Keratinocyte (primary cell): Measurements from ENCODE around the gene SUPT6H. TPM values are rescaled to one million over a fixed set of nuclear protein-coding genes. Genes with fewer than 3 reads are reported as not detected.

ENCODE experiments used
- DNase-seq: peaks from one replicate; pipeline ENCODE4 v3.0.0-alpha.2; 2011; ENCODE audit warnings: low read depth, missing footprints, low spot score
- FAIRE-seq: peaks from 2 replicates; lab custom pipeline; 2011; peaks lifted over from hg19 to GRCh38; lab: Jason Lieb, UNC
- H2AFZ ChIP-seq: 2 replicates; pipeline ENCODE4 v1.6.0; 2012; ENCODE audit warnings: low read length, control low read depth, inconsistent platforms; ENCODE audit not compliant: control insufficient read depth
- H3K27ac ChIP-seq: 2 replicates; pipeline ENCODE4 v1.5.1; 2011; ENCODE audit warnings: low read length; ENCODE audit not compliant: control insufficient read depth, insufficient read depth
- H3K27me3 ChIP-seq: 3 replicates; pipeline ENCODE4 v1.6.0; 2011; ENCODE audit warnings: low read length; ENCODE audit not compliant: control insufficient read depth, insufficient read depth; ENCODE audit errors: extremely low read depth
- H3K36me3 ChIP-seq, 2 experiments: 2 replicates in 1 of 2; 3 replicates in 1 of 2; pipeline ENCODE4 v1.5.1; 2011; ENCODE audit warnings: low read length in 2 of 2, mild to moderate bottlenecking in 1 of 2; ENCODE audit not compliant: control insufficient read depth in 2 of 2, insufficient read depth in 2 of 2; ENCODE audit errors: extremely low read depth in 1 of 2
- H3K4me1 ChIP-seq: 3 replicates; pipeline ENCODE4 v1.5.1; 2011; ENCODE audit warnings: low read length; ENCODE audit not compliant: control insufficient read depth, insufficient read depth; ENCODE audit errors: extremely low read depth
- H3K4me2 ChIP-seq: 3 replicates; pipeline ENCODE4 v1.6.0; 2011; ENCODE audit warnings: low read depth, low read length; ENCODE audit not compliant: control insufficient read depth, insufficient read depth; ENCODE audit errors: extremely low read depth
- H3K4me3 ChIP-seq, 3 experiments: fragments of 200-600 bp in 1 of 3; sonication (generic) in 1 of 3; 2 replicates in 2 of 3; 3 replicates in 1 of 3; pipeline ENCODE4 v1.5.1; 2011 to 2016; ENCODE audit warnings: low read length in 3 of 3, mild to moderate bottlenecking in 3 of 3, control low read depth in 2 of 3, inconsistent platforms in 1 of 3, low read depth in 1 of 3, mixed read lengths in 1 of 3, mixed run types in 1 of 3, moderate library complexity in 1 of 3; ENCODE audit not compliant: control insufficient read depth in 2 of 3, insufficient read depth in 2 of 3; ENCODE audit errors: extremely low read depth in 1 of 3
- H3K79me2 ChIP-seq: 2 replicates; pipeline ENCODE4 v1.6.0; 2012; ENCODE audit warnings: low read length; ENCODE audit not compliant: control insufficient read depth, insufficient read depth
- H3K9ac ChIP-seq: 3 replicates; pipeline ENCODE4 v1.6.0; 2011; ENCODE audit warnings: low read length; ENCODE audit not compliant: control insufficient read depth, insufficient read depth; ENCODE audit errors: extremely low read depth
- H3K9me1 ChIP-seq: 3 replicates; pipeline ENCODE4 v1.6.0; 2011; ENCODE audit warnings: low read length; ENCODE audit not compliant: control insufficient read depth, insufficient read depth; ENCODE audit errors: extremely low read depth
- H3K9me3 ChIP-seq: 2 replicates; pipeline ENCODE4 v1.5.1; 2012; ENCODE audit warnings: low read depth, low read length; ENCODE audit not compliant: control insufficient read depth
- H4K20me1 ChIP-seq: 3 replicates; pipeline ENCODE4 v1.6.0; 2011; ENCODE audit warnings: low read length; ENCODE audit not compliant: control insufficient read depth, insufficient read depth; ENCODE audit errors: extremely low read depth
- EZH2 ChIP-seq: IDR thresholded peaks from one replicate; pipeline ENCODE4 v1.6.1; 2012; ENCODE audit warnings: inconsistent platforms, mild to moderate bottlenecking, low read length, moderate library complexity
- dilution Hi-C: fragments of 300-500 bp; cut with MboI; formaldehyde crosslinking; loops from one replicate; pipeline ENCODE4 v1.7.0; 2020; ENCODE audit warnings: low sequenced_read_pairs; ENCODE audit not compliant: extremely low pct_ligation_motif_present
- polyA plus RNA-seq, 5 experiments: library from polyadenylated mRNA; depleted of rRNA in 3 of 5; stranded (reverse) in 3 of 5; stranded (forward) in 1 of 5; unstranded in 1 of 5; fragments of >200 nt; gene quantifications; 1 replicate in 1 of 5; 2 replicates in 3 of 5; 3 replicates in 1 of 5; pipeline versions ENCODE4 v1.2.1 to v1.2.3, GENCODE V29; 2011 to 2012; ENCODE audit warnings: missing spikeins in 2 of 5, low read depth in 1 of 5, low replicate concordance in 1 of 5
- TF ChIP-seq, protein P1 (sequence below), 3 experiments: IDR thresholded peaks in 1 of 3; conservative IDR thresholded peaks in 1 of 3; optimal IDR thresholded peaks in 1 of 3; 2 replicates in 2 of 3; 3 replicates in 1 of 3; pipeline versions ENCODE3 to v1.5.1; 2011; ENCODE audit warnings: low read length in 3 of 3, mild to moderate bottlenecking in 3 of 3, moderate library complexity in 2 of 3, control low read depth in 1 of 3, inconsistent platforms in 1 of 3; ENCODE audit not compliant: insufficient read depth in 2 of 3; ENCODE audit errors: extremely low read depth in 1 of 3

SUPT6H gene
- polyA plus RNA-seq, 1 donor (not counting 4 experiments of a cell fraction or from before 2014, with no cell fraction given) = 32.1 TPM

DNA sequence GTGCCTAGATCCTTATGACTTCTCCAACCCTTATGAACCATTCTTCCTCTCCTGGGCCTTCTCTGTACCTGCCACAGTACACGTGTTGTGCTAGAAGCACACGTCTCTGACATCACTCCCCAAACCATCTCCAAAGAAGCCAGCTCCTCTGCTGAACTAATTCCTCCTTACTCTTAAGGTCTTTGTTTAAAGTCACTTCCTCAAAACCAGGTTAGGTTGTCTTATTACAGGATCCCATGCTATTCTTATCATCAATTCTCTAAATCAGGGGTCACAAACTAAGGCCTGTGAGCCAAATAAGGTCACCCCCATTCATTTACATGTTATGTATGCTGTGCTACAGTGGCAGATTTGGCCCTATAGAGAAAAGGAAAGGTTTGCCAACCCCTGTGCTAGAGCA lies 4.0 kb downstream of the SUPT6H start:
- Histone ChIP-seq H3K27me3 (no peaks in the 10 kb centered on the region), H3K4me2 (no peak overlapping the region), H3K9me3 (no peaks in the 10 kb centered on the region), H3K9ac (no peak overlapping the region), H3K27ac (no peak overlapping the region), H3K4me3 (no peak overlapping the region), H3K9me1 (peaks cover 3% of the 10 kb centered on the region), H4K20me1 (peaks cover 8% of the 10 kb centered on the region), H3K79me2 (peaks cover 79% of the 10 kb centered on the region), H3K4me1 (peaks cover 19% of the 10 kb centered on the region), H3K36me3 (peaks cover 8 to 12% of the 10 kb centered on the region in 2 experiments), H2AFZ (no peak overlapping the region)
- TF ChIP-seq EZH2 = no peak
- TF ChIP-seq, protein P1, sequence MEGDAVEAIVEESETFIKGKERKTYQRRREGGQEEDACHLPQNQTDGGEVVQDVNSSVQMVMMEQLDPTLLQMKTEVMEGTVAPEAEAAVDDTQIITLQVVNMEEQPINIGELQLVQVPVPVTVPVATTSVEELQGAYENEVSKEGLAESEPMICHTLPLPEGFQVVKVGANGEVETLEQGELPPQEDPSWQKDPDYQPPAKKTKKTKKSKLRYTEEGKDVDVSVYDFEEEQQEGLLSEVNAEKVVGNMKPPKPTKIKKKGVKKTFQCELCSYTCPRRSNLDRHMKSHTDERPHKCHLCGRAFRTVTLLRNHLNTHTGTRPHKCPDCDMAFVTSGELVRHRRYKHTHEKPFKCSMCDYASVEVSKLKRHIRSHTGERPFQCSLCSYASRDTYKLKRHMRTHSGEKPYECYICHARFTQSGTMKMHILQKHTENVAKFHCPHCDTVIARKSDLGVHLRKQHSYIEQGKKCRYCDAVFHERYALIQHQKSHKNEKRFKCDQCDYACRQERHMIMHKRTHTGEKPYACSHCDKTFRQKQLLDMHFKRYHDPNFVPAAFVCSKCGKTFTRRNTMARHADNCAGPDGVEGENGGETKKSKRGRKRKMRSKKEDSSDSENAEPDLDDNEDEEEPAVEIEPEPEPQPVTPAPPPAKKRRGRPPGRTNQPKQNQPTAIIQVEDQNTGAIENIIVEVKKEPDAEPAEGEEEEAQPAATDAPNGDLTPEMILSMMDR (optimal IDR thresholded peaks at IDR 0.05 in 1 of 3, IDR thresholded peaks at IDR 0.05 in 1 of 3, conservative IDR thresholded peaks at IDR 0.05 in 1 of 3; ENCODE audit: extremely low read depth in 1 of 3, insufficient read depth in 2 of 3, low read length in 3 of 3) = no peak
- dilution Hi-C loops = no loop called here
- DNase-seq (no peak), FAIRE-seq (no peak)

DNA sequence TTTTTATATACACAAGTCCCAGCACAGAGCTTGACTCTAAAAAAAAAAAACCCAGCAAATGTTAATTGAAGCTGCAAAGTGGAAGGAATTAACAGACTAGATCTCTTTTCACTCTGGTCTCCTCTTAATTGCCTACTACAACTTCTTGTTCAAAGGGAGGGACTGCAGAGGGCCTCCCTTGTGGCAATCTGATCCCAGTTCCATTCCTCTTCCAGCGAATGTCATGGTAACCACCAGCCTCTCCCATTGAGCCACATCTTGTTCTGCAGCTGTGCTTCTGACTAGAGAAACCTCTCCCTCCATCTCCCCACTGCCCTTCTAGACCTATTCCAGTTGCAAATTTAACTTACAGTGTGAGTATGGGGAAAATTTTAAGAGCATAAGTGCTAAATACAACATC lies 5.9 kb downstream of the SUPT6H start:
- Histone ChIP-seq H3K9me3 (no peaks in the 10 kb centered on the region), H3K4me3 (no peak overlapping the region), H3K27me3 (no peaks in the 10 kb centered on the region), H3K27ac (no peak overlapping the region), H3K4me2 (peak overlapping the region; percentile 12), H3K9ac (no peak overlapping the region), H3K79me2 (peaks cover 62% of the 10 kb centered on the region), H4K20me1 (peaks cover 8% of the 10 kb centered on the region), H2AFZ (no peak overlapping the region), H3K36me3 (peaks cover 13 to 15% of the 10 kb centered on the region in 2 experiments), H3K4me1 (peaks cover 17% of the 10 kb centered on the region), H3K9me1 (peaks cover 3% of the 10 kb centered on the region)
- no peak for FAIRE-seq
- TF ChIP-seq, protein P1 (optimal IDR thresholded peaks at IDR 0.05 in 1 of 3, IDR thresholded peaks at IDR 0.05 in 1 of 3, conservative IDR thresholded peaks at IDR 0.05 in 1 of 3; ENCODE audit: extremely low read depth in 1 of 3, insufficient read depth in 2 of 3, low read length in 3 of 3) = no peak
- TF ChIP-seq EZH2 = no peak
- dilution Hi-C loops = no loop called here
- no peak for DNase-seq
